GM19238 (cell line): ENCODE data around the gene BARD1.
"Not testable (repeated sequence)": the region's sequence is repeated elsewhere in the genome, so short reads cannot be mapped to it uniquely, and the experiment has no call there.

Experiments used
- DNase-seq: peaks from one replicate; pipeline ENCODE4 v3.0.0; 2011; ENCODE audit warnings: low spot score; ENCODE audit not compliant: insufficient read length

Gene BARD1

DNA sequence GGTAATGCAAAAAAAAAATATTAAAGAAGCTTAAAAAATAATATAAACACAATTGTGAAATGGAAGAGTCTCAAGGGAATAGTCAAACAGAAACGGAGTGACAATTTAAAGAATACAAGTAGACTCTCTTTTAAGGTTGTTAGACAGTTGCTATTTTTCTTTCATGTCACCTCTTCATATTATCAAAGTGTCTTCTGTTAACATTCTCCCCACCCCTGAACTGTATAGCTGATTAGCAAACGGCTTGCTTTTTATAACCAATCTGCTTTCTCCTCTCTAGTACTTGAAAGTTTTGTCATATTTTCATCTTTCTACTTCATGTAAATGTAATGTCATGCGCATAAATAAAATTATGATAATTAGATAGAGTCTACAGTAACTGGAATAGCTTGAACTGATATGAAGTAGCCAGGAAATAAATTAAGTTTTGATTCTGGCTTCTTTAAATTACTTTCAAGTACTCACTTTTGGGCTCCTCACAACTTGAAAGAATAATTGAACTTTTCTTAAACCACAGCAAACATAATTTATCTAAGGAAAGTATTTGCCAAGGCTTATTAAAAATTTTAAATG is 37.0 kb downstream of the BARD1 start:
- no peak for DNase-seq

- no peak for DNase-seq
Measured at GRCh38 chr2:214765180-214765579, 44.3 kb downstream of the BARD1 start.

DNA sequence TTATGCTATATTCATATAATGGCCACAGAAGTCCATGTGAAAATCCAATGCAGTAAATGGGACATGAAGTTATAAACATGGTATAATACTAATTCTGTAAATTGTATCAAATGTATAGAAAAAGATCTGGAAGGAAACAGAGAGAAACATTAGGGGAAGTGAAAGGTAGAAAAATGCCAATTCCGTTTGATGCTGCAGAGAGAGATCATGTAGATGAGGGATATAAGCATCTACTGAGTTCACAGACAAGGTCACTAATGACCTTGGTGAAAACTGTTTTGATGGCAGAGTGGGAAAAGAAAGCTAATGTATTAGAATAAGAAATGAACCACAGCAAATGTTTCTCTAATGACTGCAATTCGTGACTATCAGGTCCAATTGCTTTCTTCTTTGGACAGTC is 56.0 kb downstream of the BARD1 start:
- no peak for DNase-seq

- no peak for DNase-seq
Measured at GRCh38 chr2:214750529-214750928, 59.0 kb downstream of the BARD1 start.

DNA sequence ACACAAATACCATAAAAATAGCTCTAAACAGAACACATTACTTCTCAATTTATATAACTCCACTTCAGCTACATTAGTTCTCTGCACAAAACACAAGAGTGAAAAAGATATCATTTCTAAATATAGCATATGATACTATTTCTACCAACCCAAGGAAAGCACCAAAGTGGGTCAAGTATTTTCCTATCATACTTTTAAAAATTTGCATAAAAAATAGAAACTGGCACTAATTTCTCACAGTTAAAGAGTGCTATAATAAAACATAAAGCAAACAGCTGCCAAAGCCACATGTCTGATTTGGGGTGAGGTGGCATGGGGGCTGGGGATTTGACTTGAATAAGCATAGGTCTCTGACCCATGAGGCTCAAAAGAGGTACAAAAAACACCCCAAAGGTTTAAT is 61.5 kb downstream of the BARD1 start:
- no peak for DNase-seq

DNA sequence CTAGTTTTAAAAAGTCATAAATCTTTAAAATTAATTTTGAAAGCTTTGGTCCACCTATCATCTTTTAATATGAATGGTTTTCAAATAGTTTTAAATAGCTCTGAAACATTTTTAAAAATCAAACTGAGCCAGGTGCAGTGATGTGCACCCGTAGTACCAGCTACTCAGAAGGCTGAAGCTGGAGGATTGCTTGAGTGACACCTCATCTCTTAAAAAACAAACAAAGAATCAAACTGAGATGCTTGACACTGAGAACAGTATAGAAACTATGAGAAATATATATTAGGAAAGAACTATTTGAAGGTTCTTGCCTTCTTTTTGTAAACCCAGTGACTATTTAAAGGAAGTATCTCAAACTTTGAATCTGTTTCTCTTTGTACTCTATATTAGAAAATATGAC is 67.4 kb downstream of the BARD1 start:
- DNase-seq = no peak

- DNase-seq = no peak
Measured at GRCh38 chr2:214740867-214741395, 68.6 kb downstream of the BARD1 start.

GRCh38 chr2:214737188-214737587 is 72.3 kb downstream of the BARD1 start:
- DNase-seq = no peak

GRCh38 chr2:214730800-214731407 is 78.6 kb downstream of the BARD1 start:
- DNase-seq = no peak

DNA sequence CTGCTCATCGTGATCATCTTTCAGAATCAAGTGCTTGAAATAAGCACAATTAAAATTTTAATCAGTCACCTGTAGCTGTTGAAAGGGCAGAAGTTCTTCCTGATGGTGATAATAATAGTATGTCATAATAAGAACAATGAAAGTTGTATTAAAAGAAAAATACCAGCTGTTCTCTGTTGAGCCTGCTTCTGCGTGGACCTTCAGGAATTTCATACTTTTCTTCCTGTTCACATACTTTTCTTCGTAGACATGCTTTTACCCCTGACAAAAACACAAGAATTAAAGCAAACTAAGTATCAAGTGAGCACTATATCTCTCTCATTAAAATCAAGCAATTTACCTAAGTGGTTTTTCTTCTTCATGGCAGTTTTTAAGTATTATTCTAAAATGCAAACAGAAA is 79.2 kb downstream of the BARD1 start:
- DNase-seq = no peak

- DNase-seq = no peak
Measured at GRCh38 chr2:214724741-214725140, 84.7 kb downstream of the BARD1 start.

DNA sequence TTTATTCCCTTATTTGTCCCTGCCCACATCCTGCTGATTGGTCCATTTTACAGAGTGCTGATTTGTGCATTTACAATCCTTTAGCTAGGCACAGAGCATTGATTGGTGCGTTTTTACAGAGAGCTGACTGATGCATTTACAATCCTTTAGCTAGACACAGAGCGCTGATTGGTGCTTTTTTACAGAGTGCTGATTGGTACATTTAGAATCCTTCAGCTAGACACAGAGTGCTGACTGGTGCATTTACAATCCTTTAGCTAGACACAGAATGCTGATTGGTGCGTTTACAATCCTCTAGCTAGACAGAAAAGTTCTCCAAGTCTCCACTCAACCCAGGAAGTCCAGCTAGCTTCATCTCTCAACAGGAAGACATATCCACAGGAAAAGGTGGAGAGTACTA is 91.6 kb downstream of the BARD1 start:
- DNase-seq = not testable (repeated sequence)

DNA sequence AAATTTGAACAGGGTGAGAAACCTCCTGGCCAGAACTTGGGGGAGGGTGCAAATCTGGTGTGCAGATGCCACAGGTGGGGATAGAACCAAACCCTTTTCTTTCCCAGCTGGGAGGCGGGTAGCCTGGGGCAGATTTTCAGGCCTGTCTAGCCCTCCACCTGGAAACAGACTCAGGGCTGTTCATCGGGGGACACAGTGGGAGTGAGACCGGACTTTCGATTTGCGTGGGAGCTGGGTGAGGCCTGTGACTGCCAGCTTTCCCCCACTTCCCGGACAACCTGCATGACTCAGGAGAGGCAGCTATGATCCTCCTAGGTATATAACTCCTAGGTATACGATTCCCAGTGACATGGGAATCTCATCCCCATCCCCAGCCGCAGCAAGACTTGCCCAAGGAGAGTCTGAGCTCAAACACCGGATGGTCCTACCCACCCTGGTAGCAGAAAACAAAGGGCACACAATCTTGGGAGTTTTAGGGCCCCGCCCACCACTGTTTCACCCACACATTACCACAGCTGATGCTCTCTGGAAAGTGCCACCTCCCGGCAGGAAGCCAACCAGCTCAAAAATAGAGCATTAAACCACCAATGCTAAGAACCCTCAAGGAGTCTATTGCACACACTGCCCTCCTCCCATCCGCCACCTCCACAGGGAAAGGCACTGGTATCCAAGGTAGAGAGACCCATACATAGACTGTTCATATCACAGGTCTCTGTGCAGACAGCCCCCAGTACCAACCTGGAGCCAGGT is 92.5 kb downstream of the BARD1 start:
- DNase-seq = no peak

GRCh38 chr2:214715025-214715424 is 94.5 kb downstream of the BARD1 start:
- DNase-seq = no peak

DNA sequence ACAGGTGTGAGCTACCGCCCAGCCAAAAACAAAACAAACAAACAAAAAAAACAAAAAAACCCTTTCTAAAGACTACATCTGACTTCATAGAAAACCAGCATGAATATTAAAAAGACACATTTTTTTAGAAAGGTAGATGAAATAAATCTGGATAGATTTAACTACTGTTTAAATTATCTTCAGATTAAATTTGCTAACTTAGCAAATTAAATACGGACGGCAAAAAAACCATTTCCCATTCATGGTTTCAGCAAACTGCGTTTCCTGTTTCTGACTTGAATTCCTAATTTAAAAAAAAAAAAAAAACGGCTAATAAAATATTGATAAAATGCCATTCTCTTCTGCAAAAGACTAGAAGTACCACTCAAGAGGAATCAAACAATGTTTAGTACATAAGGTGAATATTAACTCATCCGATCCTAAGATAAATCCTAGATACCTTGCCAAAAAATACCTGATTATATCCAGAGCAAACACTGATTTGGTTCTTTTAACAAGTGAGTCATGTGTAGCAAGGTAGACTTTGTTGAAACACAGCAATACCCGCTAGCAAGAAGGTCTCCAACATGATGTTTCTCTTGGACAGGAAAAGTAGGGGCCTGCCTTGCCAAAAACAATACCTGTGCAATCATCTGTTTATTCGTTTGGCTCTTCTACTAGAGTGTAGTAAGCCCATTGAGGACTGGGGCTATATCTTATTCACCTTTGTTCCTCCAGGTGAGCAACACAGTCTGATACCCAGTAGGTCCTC is 96.2 kb downstream of the BARD1 start:
- no peak for DNase-seq

GRCh38 chr2:214710729-214711128 is 98.8 kb downstream of the BARD1 start:
- no peak for DNase-seq

GRCh38 chr2:214706986-214707385 is 102.5 kb downstream of the BARD1 start:
- DNase-seq = no peak

- DNase-seq = no peak
Measured at GRCh38 chr2:214699236-214699635, 110.2 kb downstream of the BARD1 start.

DNA sequence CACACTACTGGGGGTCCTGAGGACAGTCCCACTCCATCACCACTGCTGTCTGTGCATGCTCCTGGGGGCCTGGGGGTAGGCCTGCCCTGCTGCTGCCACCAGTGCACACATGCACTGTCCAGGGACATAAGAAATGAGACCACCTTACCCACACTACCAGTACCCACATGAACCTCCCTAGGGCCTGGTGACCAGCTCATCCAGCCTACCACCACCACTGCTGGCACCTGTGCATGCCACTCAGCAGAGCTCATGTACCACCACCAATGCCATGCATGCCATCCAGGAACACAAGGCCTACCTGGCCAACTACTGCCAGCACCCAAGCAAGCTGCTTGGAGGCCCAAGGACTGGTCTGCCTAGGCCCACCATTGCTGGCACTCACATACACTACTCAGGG is 112.8 kb downstream of the BARD1 start:
- DNase-seq = no peak

DNA sequence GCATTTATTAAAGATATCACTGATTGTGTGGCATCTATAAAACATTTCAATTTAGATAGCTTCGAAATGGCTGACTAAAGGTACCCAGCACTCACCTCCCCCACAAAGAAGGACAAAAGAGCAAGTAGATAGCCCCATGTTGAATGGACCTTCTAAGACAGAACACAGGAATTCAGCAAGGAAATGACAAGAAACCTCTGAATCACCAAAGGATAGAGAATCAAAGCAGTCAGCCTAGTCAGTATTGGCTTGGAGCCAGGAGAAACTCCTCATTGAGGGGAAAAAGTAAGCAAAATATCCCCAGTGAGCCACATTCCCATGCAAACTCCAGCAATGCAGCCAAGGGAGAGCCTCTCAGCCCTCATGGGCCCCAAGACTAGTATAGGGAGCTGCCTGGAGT is 113.7 kb downstream of the BARD1 start:
- no peak for DNase-seq

DNA sequence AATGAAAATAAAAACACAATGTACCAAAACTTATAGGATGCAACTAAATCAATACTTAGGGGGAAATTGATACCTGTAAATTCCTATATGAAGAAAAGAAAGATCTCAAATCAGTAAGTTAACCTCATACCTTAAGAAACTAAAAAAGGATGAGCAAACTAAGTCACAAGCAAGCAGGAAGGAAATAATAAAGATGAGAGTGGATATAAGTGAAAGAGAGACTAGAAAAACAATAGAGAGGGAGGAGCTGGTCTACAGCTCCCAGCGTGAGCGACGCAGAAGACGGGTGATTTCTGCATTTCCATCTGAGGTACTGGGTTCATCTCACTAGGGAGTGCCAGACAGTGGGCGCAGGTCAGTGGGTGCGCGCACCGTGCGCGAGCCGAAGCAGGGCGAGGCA is 125.9 kb downstream of the BARD1 start:
- not testable (repeated sequence) for DNase-seq

GRCh38 chr2:214679736-214680135 is 129.7 kb downstream of the BARD1 start:
- no peak for DNase-seq
